Uterus (tissue), 4 donors: Measurements from ENCODE around the gene TMEM89. TPM values are rescaled to one million over a fixed set of nuclear protein-coding genes. Genes with fewer than 3 reads are reported as not detected.

ENCODE experiments used
- DNase-seq, 2 donors: peaks; one replicate each; pipeline ENCODE4 v3.0.0-alpha.2; 2019 to 2020
- H3K27ac ChIP-seq, 2 donors: fragments of 200-600 bp; sonication (generic); 1 replicate in 1 of 2; 2 replicates in 1 of 2; pipeline ENCODE4 v1.5.1; 2016 to 2018
- H3K27me3 ChIP-seq, 2 donors: fragments of 200-600 bp; sonication (generic); one replicate each; pipeline ENCODE4 v1.5.1; 2018 to 2019; ENCODE audit warnings: control low read depth in 1 of 2
- H3K36me3 ChIP-seq, 2 donors: fragments of 200-600 bp; sonication (generic); one replicate each; pipeline ENCODE4 v1.5.1; 2019; ENCODE audit warnings: control low read depth in 1 of 2
- H3K4me1 ChIP-seq, 2 donors: fragments of 200-600 bp; sonication (generic); one replicate each; pipeline ENCODE4 v1.5.1; 2018 to 2019; ENCODE audit warnings: control low read depth in 1 of 2
- H3K4me3 ChIP-seq, 2 donors: fragments of 200-600 bp; sonication (generic); 1 replicate in 1 of 2; 2 replicates in 1 of 2; pipeline ENCODE4 v1.5.1; 2018 to 2019; ENCODE audit warnings: mild to moderate bottlenecking in 1 of 2
- H3K9me3 ChIP-seq, 2 donors: fragments of 200-600 bp; sonication (generic); one replicate each; pipeline ENCODE4 v1.5.1; 2019; ENCODE audit warnings: control low read depth in 1 of 2
- POLR2A ChIP-seq, 2 donors: fragments of 450-650 bp; IDR thresholded peaks; one replicate each; pipeline ENCODE4 v1.6.1; 2016; ENCODE audit warnings: antibody characterized with exemption in 2 of 2, mild to moderate bottlenecking in 1 of 2, moderate library complexity in 1 of 2
- intact Hi-C: fragments of 100-400 bp; cut with DNase I; formaldehyde crosslinking; loops from one replicate; pipeline ENCODE4 v1.15.1; 2023; ENCODE audit warnings: low total_unique reads
- total RNA-seq, 4 donors: library from RNA; depleted of rRNA in 3 of 4; stranded (reverse); fragments of >200 nt in 3 of 4; gene quantifications; one replicate each; pipeline versions ENCODE4 v1.1.0 to v1.2.4, GENCODE V29; 2014 to 2023
- TF ChIP-seq, protein P1 (sequence below), 4 experiments: fragments of 200-600 bp in 2 of 4; fragments of 450-650 bp in 2 of 4; sonication (generic) in 2 of 4; IDR thresholded peaks; one replicate each; pipeline ENCODE4 v1.5.1; 2016 to 2019; ENCODE audit warnings: antibody characterized with exemption in 4 of 4, mild to moderate bottlenecking in 2 of 4, moderate library complexity in 1 of 4
- donor health status: DM: yes; HTN: yes; CAD: no.

Gene TMEM89
- total RNA-seq, 4 donors from 2014 or later, result not detected

DNA sequence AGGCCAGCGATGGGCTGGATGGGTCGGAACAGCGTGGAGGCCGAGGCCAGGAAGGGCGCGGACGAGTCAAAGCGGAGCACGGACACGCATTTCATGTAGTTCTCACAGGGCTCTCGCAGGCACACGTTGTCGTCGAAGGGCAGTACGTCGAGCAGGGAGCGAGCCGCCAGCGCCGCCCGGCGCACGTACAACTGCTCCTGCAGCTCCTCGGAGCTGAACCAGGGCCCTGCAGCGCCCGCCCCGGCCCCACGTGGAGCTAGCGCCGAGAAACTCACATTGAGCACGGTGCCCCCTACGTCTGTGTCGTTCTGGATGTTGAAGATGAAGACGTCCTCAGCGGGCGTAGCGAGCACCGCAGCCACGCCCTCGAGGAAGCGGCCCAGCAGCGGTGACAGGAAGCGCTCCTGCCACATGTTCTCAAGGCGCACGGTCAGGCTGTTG is 35.3 kb upstream of the TMEM89 start:
- no peaks in the 10 kb centered on the region for H3K9me3 ChIP-seq
- H3K4me1 ChIP-seq, result peaks cover 0 to 10% of the 10 kb centered on the region in 2 donors
- TF ChIP-seq, protein P1, sequence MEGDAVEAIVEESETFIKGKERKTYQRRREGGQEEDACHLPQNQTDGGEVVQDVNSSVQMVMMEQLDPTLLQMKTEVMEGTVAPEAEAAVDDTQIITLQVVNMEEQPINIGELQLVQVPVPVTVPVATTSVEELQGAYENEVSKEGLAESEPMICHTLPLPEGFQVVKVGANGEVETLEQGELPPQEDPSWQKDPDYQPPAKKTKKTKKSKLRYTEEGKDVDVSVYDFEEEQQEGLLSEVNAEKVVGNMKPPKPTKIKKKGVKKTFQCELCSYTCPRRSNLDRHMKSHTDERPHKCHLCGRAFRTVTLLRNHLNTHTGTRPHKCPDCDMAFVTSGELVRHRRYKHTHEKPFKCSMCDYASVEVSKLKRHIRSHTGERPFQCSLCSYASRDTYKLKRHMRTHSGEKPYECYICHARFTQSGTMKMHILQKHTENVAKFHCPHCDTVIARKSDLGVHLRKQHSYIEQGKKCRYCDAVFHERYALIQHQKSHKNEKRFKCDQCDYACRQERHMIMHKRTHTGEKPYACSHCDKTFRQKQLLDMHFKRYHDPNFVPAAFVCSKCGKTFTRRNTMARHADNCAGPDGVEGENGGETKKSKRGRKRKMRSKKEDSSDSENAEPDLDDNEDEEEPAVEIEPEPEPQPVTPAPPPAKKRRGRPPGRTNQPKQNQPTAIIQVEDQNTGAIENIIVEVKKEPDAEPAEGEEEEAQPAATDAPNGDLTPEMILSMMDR (IDR thresholded peaks at IDR 0.05), result no peak
- TF ChIP-seq POLR2A (IDR thresholded peaks at IDR 0.05), result no peak
- peaks cover 0 to under 1% of the 10 kb centered on the region in 2 donors for H3K27me3 ChIP-seq
- no peaks in the 10 kb centered on the region for H3K36me3 ChIP-seq
- peak overlapping the region in 1 of 2 donors; percentile 64 for H3K27ac ChIP-seq
- DNase-seq, result no peak
- intact Hi-C loops, result no loop called here
- H3K4me3 ChIP-seq, result peak overlapping the region; percentile 26 to 40

DNA sequence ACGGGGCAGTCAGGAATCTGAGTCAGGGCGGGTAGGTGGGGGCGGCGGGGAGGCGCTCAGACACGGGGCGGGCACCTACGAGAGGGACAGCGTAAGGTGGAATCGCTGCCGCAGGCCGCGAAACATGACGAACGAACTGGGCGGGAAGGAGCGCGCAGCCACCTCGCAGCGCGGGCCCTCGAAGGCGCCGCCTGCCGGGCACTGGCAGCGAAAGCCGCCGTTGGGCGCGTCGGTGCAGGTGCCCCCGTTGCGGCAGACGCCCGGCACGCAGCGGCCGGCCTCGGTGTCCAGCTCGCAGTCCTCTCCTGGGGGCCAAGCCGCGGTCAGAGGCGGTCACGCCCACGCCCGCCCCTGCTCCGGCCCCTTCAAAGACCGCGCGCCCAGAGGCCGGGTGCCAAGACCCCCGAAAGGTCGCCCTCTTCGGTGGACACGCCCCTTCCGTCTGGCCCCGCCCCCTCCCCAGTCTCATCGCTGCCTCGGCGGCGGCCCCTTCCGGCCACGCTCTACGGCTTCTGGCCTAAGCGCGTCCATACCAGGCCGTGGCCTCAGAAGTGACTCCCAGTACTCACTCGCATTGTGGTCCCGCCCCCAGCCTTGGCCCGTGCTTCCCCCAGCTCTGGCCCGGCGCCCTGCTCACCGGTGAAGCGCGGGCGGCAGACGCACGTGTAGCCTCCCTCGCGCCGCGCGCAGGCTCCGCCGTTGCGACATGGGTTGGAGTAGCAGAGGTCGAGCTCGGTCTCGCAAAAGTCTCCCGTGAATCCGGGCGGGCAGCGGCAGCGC is 34.7 kb upstream of the TMEM89 start:
- intact Hi-C loops, result no loop called here
- Histone ChIP-seq H3K4me3 (peak overlapping the region; percentile 26 to 40), H3K27me3 (no peaks in the 10 kb centered on the region), H3K27ac (peak overlapping the region; percentile 3 to 64), H3K4me1 (peaks cover 0 to 4% of the 10 kb centered on the region in 2 donors), H3K36me3 (no peaks in the 10 kb centered on the region), H3K9me3 (no peaks in the 10 kb centered on the region)
- TF ChIP-seq, protein P1 (IDR thresholded peaks at IDR 0.05), result peak; percentile 41 to 84 (median 67)
- TF ChIP-seq POLR2A (IDR thresholded peaks at IDR 0.05), result peak in 1 of 2 donors; percentile 32
- DNase-seq, result peak; percentile 79 to 80

DNA sequence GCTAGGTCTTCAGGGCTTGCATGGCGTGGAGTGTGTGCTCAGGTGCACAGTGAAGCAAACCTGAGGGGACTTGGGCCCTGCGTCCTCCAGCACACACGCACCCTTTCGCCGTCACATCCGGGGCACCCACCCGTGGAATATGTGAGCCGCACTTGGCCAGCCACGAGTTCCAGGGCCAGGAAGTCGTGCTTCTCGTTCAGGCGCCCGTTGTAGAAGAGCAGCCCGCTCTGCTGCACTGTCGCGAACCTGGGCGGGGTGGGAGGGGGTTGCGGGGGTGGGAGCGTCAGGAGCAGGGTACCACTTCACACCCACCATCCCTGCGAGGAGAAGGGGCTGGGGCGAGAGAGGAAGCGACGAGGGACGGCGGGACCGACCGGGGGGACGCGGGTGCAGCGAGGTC is 34.0 kb upstream of the TMEM89 start:
- Histone ChIP-seq H3K36me3 (no peaks in the 10 kb centered on the region), H3K4me3 (peak overlapping the region; percentile 26 to 40), H3K4me1 (no peaks in the 10 kb centered on the region), H3K9me3 (no peaks in the 10 kb centered on the region), H3K27me3 (no peaks in the 10 kb centered on the region), H3K27ac (peak overlapping the region; percentile 3 to 64)
- intact Hi-C loops, result no loop called here
- no peak for DNase-seq
- no peak for TF ChIP-seq POLR2A (IDR thresholded peaks at IDR 0.05)
- TF ChIP-seq, protein P1 (IDR thresholded peaks at IDR 0.05), result no peak

DNA sequence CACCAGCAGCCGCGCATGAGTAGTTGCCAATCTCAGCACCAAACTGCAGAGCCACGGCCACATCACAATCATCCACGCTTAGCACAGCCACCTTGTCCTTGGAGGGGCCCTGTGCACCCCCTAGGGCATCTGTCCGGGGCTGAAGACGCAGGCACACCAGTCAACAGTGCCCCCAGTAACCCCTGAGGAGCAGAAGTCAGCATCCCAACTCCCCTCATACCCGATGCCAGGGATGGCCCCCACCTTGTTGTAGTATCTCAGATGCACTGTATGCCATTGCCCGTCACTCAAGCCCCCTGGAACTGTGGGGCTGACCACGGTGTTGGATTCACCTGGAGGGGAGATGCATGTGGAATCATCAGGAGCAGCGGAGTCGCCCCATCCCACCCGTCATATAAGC is 33.5 kb upstream of the TMEM89 start:
- no peaks in the 10 kb centered on the region for H3K27me3 ChIP-seq
- no peak for TF ChIP-seq POLR2A (IDR thresholded peaks at IDR 0.05)
- TF ChIP-seq, protein P1 (IDR thresholded peaks at IDR 0.05), result no peak
- H3K36me3 ChIP-seq, result no peaks in the 10 kb centered on the region
- no peaks in the 10 kb centered on the region for H3K9me3 ChIP-seq
- H3K27ac ChIP-seq, result no peak overlapping the region
- DNase-seq, result no peak
- no peaks in the 10 kb centered on the region for H3K4me1 ChIP-seq
- no peak overlapping the region for H3K4me3 ChIP-seq
- intact Hi-C loops, result no loop called here

DNA sequence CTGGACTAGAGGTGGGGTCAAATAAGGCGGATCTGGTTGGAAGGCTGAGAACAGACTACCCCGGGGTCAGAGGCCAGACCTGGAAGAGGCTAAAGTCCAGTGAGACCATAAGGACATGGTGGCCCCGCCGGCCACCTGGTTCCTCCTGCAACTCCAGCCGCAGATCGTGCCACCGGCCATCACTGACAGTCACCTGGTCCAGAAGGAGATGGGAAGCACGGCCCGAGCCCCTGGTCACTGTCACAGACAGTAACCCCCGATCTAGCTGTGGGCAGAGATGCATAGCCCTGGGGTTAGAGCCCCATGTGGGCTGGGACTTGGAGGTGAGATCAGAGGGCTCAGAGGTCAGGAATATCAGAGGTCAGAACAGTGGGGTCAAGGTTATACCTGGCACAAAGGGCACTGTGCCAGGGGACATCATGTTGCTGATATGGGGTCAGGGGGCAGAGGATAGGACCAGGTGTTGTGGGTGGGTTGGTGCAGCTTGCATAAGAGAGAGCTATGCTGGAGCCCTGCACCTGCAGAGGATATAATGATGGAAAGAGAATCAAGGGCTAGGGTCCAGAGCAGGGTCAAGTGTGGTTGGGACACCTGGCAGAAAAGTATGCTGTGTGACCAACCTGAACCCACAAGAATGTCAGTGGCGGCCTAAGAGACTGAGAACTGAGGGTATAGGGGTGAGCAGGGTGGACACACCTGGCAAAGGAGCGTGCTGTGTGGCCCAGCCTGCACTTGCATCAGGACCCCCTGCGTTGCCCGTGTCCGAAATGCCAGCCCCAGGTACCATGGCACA is 31.6 kb upstream of the TMEM89 start:
- no peak for DNase-seq
- no peaks in the 10 kb centered on the region for H3K36me3 ChIP-seq
- TF ChIP-seq, protein P1 (IDR thresholded peaks at IDR 0.05), result no peak
- TF ChIP-seq POLR2A (IDR thresholded peaks at IDR 0.05), result no peak
- no peaks in the 10 kb centered on the region for H3K4me1 ChIP-seq
- no peak overlapping the region for H3K4me3 ChIP-seq
- H3K27ac ChIP-seq, result no peak overlapping the region
- H3K27me3 ChIP-seq, result no peaks in the 10 kb centered on the region
- no peaks in the 10 kb centered on the region for H3K9me3 ChIP-seq
- intact Hi-C loops, result no loop called here
